HL-60 (cell line): ENCODE results near the gene BCL7A.

Experiments
- DNase-seq, 2 experiments: peaks; one replicate each; pipeline ENCODE4 v3.0.0-alpha.2; 2010 to 2020; ENCODE audit warnings: low read depth in 1 of 2, low spot score in 1 of 2
- H3K27ac ChIP-seq: fragments of 250-450 bp; sonication (Bioruptor Pico); replicated peaks from 2 replicates; pipeline ENCODE4 v1.5.1; 2020; ENCODE audit warnings: mild to moderate bottlenecking, moderate library complexity
- H3K27me3 ChIP-seq: fragments of 250-450 bp; sonication (Bioruptor Pico); 2 replicates; pipeline ENCODE4 v1.5.1; 2021; ENCODE audit warnings: mild to moderate bottlenecking, moderate library complexity; ENCODE audit not compliant: insufficient read depth, poor library complexity, severe bottlenecking
- H3K4me3 ChIP-seq: replicated peaks from 2 replicates; pipeline ENCODE4 v1.5.1; 2011; ENCODE audit warnings: mild to moderate bottlenecking, control low read depth, low read length; ENCODE audit not compliant: insufficient read depth
- GABPA ChIP-seq: IDR thresholded peaks from 2 replicates; pipeline ENCODE4 v1.6.1; 2012; ENCODE audit warnings: low read depth
- POLR2AphosphoS5 ChIP-seq: IDR thresholded peaks from 2 replicates; pipeline ENCODE4 v1.6.1; 2012; ENCODE audit warnings: low read depth
- SPI1 ChIP-seq: IDR thresholded peaks from 2 replicates; pipeline ENCODE4 v1.6.1; 2012; ENCODE audit warnings: low read depth, mild to moderate bottlenecking, borderline replicate concordance
- TF ChIP-seq, protein P1 (sequence below): IDR thresholded peaks from one replicate; pipeline ENCODE4 v1.5.1; 2011; ENCODE audit warnings: low read length, control low read depth, inconsistent platforms; ENCODE audit not compliant: insufficient read depth
- TF ChIP-seq, protein P2 (sequence below): IDR thresholded peaks from 2 replicates; pipeline ENCODE4 v1.6.1; 2012; ENCODE audit warnings: low read depth; ENCODE audit not compliant: insufficient replicate concordance

BCL7A gene

GRCh38 chr12:121996945-121997612 is 24.6 kb upstream of the BCL7A start:
- DNase-seq: no peak
- TF ChIP-seq GABPA: no peak
- TF ChIP-seq, protein P1, sequence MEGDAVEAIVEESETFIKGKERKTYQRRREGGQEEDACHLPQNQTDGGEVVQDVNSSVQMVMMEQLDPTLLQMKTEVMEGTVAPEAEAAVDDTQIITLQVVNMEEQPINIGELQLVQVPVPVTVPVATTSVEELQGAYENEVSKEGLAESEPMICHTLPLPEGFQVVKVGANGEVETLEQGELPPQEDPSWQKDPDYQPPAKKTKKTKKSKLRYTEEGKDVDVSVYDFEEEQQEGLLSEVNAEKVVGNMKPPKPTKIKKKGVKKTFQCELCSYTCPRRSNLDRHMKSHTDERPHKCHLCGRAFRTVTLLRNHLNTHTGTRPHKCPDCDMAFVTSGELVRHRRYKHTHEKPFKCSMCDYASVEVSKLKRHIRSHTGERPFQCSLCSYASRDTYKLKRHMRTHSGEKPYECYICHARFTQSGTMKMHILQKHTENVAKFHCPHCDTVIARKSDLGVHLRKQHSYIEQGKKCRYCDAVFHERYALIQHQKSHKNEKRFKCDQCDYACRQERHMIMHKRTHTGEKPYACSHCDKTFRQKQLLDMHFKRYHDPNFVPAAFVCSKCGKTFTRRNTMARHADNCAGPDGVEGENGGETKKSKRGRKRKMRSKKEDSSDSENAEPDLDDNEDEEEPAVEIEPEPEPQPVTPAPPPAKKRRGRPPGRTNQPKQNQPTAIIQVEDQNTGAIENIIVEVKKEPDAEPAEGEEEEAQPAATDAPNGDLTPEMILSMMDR: no peak
- TF ChIP-seq POLR2AphosphoS5: no peak
- TF ChIP-seq, protein P2, sequence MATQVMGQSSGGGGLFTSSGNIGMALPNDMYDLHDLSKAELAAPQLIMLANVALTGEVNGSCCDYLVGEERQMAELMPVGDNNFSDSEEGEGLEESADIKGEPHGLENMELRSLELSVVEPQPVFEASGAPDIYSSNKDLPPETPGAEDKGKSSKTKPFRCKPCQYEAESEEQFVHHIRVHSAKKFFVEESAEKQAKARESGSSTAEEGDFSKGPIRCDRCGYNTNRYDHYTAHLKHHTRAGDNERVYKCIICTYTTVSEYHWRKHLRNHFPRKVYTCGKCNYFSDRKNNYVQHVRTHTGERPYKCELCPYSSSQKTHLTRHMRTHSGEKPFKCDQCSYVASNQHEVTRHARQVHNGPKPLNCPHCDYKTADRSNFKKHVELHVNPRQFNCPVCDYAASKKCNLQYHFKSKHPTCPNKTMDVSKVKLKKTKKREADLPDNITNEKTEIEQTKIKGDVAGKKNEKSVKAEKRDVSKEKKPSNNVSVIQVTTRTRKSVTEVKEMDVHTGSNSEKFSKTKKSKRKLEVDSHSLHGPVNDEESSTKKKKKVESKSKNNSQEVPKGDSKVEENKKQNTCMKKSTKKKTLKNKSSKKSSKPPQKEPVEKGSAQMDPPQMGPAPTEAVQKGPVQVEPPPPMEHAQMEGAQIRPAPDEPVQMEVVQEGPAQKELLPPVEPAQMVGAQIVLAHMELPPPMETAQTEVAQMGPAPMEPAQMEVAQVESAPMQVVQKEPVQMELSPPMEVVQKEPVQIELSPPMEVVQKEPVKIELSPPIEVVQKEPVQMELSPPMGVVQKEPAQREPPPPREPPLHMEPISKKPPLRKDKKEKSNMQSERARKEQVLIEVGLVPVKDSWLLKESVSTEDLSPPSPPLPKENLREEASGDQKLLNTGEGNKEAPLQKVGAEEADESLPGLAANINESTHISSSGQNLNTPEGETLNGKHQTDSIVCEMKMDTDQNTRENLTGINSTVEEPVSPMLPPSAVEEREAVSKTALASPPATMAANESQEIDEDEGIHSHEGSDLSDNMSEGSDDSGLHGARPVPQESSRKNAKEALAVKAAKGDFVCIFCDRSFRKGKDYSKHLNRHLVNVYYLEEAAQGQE: no peak
- no peak for TF ChIP-seq SPI1
- Histone ChIP-seq H3K4me3 (no peak overlapping the region), H3K27ac (no peak overlapping the region), H3K27me3 (no peaks in the 10 kb centered on the region)

DNA sequence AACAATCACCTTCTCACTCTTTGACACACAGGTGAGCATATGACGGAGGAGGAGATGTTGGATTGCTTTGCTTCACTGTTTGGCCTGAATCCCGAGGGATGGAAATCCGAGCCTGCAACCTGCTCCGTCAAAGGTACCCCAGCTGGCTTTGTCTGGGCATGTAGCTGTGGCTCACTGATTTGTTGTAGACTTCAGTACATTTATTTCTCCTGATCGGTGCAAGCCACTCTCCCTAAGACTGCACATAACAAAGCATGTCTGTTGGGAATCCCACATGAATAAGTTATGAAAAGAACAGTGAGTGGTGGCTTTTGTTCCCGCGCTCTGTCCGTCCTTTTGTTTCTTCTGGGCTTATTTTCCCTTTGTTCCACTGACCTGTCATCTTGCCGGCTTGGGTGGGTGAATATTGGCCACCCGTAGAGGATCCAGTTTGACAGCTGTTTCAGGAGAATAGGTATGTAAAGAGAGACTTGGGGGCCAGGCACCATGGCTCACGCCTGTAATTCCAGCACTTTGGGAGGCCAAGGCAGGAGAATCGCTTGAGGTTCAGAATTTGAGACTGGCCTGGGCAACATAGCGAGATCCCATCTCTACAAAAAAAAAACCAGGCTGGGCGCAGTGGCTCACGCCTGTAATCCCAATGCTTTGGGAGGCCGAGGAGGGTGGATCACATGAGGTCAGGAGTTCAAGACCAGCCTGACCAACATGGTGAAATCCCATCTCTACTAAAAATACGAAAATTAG is 20.0 kb upstream of the BCL7A start:
- no peak for DNase-seq
- Histone ChIP-seq H3K27ac (no peak overlapping the region), H3K4me3 (no peak overlapping the region), H3K27me3 (peaks cover 4% of the 10 kb centered on the region)
- TF ChIP-seq POLR2AphosphoS5: no peak
- TF ChIP-seq, protein P2: no peak
- no peak for TF ChIP-seq SPI1
- TF ChIP-seq, protein P1: no peak
- no peak for TF ChIP-seq GABPA

DNA sequence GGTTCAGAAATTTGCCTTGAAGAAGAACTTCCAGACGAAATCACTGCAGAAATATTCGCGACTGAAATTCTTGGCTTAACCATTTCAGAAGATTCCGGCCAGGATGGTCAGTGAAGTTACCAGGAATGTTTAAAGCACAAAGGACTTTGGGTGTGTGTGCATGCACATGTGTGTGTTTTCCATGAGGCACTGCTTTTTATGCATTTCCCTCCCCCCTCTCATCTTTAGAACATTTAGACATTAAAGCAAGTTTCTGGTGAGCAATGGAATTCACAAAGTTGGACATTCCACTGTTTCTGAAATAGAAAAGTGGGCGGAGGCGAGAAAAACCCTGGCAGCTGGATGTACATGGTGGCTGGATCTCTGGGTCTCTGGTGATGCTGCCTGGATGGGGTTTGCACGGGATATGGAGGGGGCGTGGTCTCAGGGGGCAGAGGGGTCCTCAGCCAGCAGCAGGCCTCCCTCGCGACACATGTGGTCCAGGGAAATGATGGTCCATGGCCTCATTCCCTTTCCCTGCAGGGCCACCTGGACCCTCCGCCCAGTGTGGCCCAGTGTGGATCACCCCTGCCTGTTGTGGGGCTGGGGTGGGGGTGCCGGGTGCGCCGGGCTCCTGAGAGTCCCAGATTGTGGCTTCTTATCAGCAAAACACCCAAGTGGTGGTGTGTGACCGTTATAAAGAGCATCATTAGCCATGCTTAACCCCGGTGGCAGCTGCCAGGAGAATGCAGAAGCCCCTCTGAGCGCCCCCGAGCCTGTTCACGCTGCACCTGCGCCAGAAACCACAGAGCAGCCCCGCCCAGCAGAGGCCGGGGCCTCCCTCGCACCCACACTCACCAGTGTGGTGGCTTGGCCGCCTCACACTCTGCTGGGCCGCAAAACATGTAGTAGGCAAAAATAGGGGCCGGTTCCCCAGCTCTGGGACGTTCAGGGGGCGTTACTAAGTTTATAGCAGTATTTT is 17.8 kb upstream of the BCL7A start:
- Histone ChIP-seq H3K27me3 (peaks cover 4% of the 10 kb centered on the region), H3K4me3 (no peak overlapping the region), H3K27ac (no peak overlapping the region)
- DNase-seq: peak in 1 of 2 experiments; percentile 59
- TF ChIP-seq SPI1 (no peak), POLR2AphosphoS5 (peak; percentile 84)
- TF ChIP-seq, protein P2: no peak
